Ovary (tissue), 3 donors: ENCODE data around the gene FOXP1.

Source experiments
- EP300 ChIP-seq: sonication (generic); formaldehyde crosslinking; IDR thresholded peaks from one replicate; pipeline ENCODE4 v1.6.1; 2017; ENCODE audit warnings: antibody characterized with exemption
- POLR2A ChIP-seq: fragments of 450-650 bp; IDR thresholded peaks from one replicate; pipeline ENCODE4 v1.6.1; 2017; ENCODE audit warnings: antibody characterized with exemption, mild to moderate bottlenecking, moderate library complexity
- TF ChIP-seq, protein P1 (sequence below), 3 donors: fragments of 450-650 bp in 2 of 3; fragments of 200-600 bp in 1 of 3; IDR thresholded peaks; one replicate each; pipeline versions ENCODE4 v1.5.1 to v1.8.0; 2016 to 2022; ENCODE audit warnings: antibody characterized with exemption in 3 of 3, mild to moderate bottlenecking in 1 of 3
- donor health status: DM: no; HTN: no; CAD: no.

DNA sequence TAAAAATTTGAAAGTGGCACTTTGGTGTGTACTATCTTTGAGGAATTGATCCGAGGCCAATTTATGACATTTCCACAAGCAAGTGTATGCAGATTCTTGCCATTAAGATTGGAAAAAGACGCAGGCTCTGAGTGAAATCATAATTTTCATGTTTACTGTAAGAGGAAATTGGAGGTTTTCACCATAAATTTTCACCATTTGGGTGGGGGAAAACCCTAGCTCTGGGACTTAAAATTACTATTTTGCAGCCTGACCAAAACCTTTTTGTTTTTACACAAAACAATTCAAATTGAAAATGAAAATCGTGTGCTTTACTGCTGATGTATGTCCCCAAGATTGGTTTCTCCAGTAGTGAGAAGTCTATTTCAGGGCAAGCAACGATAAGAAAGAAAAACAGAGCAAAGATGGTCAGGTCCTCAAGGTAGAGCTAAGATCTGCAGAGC lies 282.6 kb downstream of the FOXP1 start:
- TF ChIP-seq POLR2A: no peak
- TF ChIP-seq, protein P1, sequence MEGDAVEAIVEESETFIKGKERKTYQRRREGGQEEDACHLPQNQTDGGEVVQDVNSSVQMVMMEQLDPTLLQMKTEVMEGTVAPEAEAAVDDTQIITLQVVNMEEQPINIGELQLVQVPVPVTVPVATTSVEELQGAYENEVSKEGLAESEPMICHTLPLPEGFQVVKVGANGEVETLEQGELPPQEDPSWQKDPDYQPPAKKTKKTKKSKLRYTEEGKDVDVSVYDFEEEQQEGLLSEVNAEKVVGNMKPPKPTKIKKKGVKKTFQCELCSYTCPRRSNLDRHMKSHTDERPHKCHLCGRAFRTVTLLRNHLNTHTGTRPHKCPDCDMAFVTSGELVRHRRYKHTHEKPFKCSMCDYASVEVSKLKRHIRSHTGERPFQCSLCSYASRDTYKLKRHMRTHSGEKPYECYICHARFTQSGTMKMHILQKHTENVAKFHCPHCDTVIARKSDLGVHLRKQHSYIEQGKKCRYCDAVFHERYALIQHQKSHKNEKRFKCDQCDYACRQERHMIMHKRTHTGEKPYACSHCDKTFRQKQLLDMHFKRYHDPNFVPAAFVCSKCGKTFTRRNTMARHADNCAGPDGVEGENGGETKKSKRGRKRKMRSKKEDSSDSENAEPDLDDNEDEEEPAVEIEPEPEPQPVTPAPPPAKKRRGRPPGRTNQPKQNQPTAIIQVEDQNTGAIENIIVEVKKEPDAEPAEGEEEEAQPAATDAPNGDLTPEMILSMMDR (IDR thresholded peaks at IDR 0.05): no peak
- no peak for TF ChIP-seq EP300
